ENCODE measurements around the gene FLAD1.

Gene FLAD1

GRCh38 chr1:155002464-155003226 lies 19.5 kb downstream of the FLAD1 start, which contains the start of gene ZBTB7B:
ZBTB7B (plus strand) TSS chr1:155002802; CDS start chr1:155014661, 11,859 bp downstream.
- DNase-seq (ENCODE audit: low read depth, low spot score), result no peak

- DNase-seq (ENCODE audit: low read depth, low spot score), result no peak
Measured at GRCh38 chr1:155003227-155003765, 20.2 kb downstream of the FLAD1 start.

GRCh38 chr1:155003766-155004351 lies 20.7 kb downstream of the FLAD1 start:
- DNase-seq (ENCODE audit: low read depth, low spot score), result no peak

- DNase-seq (ENCODE audit: low read depth, low spot score), result no peak
Measured at GRCh38 chr1:155004352-155005075, 21.4 kb downstream of the FLAD1 start.

GRCh38 chr1:155005076-155006011 lies 22.2 kb downstream of the FLAD1 start:
- no peak for DNase-seq (ENCODE audit: low read depth, low spot score)

GRCh38 chr1:155006601-155007101 lies 23.5 kb downstream of the FLAD1 start:
- no peak for DNase-seq (ENCODE audit: low read depth, low spot score)

GRCh38 chr1:155007251-155007828 lies 24.2 kb downstream of the FLAD1 start:
- no peak for DNase-seq (ENCODE audit: low read depth, low spot score)

GRCh38 chr1:155008015-155008941 lies 25.1 kb downstream of the FLAD1 start:
- DNase-seq (ENCODE audit: low read depth, low spot score), result no peak

- DNase-seq (ENCODE audit: low read depth, low spot score), result no peak
Measured at GRCh38 chr1:155009221-155009711, 26.1 kb downstream of the FLAD1 start.

GRCh38 chr1:155009742-155010141 lies 26.6 kb downstream of the FLAD1 start:
- DNase-seq (ENCODE audit: low read depth, low spot score), result no peak

GRCh38 chr1:155010211-155010918 lies 27.2 kb downstream of the FLAD1 start:
- DNase-seq (ENCODE audit: low read depth, low spot score), result no peak

- no peak for DNase-seq (ENCODE audit: low read depth, low spot score)
Measured at GRCh38 chr1:155011004-155011416, 27.9 kb downstream of the FLAD1 start.

- no peak for DNase-seq (ENCODE audit: low read depth, low spot score)
Measured at GRCh38 chr1:155011437-155012025, 28.4 kb downstream of the FLAD1 start.

- no peak for DNase-seq (ENCODE audit: low read depth, low spot score)
Measured at GRCh38 chr1:155012026-155012546, 28.9 kb downstream of the FLAD1 start.

GRCh38 chr1:155012776-155013602 lies 29.8 kb downstream of the FLAD1 start:
- no peak for DNase-seq (ENCODE audit: low read depth, low spot score)

- DNase-seq (ENCODE audit: low read depth, low spot score), result no peak
Measured at GRCh38 chr1:155013632-155014031, 30.5 kb downstream of the FLAD1 start.

All from activated naive CD8-positive, alpha-beta T cell treated with anti-CD3 and anti-CD28 coated beads, Interleukin-2, amount 50 U/mL, for 16 hours (primary cell).